T47D (cell line): ENCODE measurements around the gene KCNMA1.

ENCODE experiments used
- DNase-seq, 2 experiments: peaks; one replicate each; pipeline versions ENCODE4 v3.0.0 to v3.0.0-alpha.2; 2011 to 2012; ENCODE audit warnings: low read depth in 1 of 2, low spot score in 1 of 2
- JUND ChIP-seq: IDR thresholded peaks from 2 replicates; pipeline ENCODE4 v1.6.1; 2012; ENCODE audit warnings: low read depth
- in situ Hi-C: cut with HindIII; loops from 2 replicates; pipeline ENCODE4 v1.10.0; 2016; ENCODE audit warnings: low sequenced_read_pairs, low pct_unique_long_range_greater_than_20kb

The KCNMA1 gene

DNA sequence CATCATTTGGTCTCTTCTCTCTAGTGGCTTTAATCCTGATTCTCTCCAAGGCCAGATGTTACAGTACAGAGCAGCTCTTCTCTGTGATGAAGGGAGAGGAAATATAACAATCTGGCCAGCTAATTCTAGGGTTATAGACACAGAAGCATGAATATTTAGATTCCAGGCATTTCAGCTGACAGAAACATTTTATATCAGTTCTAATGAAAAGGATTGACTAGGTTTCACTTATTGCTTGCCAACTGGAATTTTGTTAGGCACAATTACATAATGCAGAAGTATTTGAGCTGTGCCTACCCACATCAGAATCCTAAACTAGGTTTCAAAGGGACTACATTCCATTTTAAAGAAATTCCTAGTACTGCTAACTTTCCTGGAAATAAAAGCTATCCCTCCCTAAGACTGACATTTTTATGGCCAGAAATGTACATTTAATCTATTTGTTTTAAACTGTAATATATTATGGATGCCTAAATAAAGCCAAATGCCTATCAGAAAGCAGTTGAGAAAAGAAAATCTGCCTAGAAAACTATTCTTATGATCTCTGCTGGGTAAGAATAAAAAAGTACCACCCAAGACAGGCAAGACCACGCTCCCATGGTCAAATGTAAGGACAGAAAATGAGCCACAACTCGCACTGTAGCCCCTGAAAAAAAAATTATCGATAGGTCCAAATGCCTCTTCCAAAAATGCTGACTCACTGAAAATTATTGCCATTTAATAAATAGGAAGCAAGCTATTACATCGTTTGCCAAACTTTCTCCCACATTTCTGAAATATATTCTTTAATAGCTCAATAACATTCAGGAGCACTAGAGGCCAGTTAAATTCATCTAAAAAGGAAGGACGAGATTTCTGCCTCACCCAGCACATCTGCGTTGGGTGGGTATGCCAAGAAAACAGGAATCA is 498.1 kb downstream of the KCNMA1 start:
- in situ Hi-C loops, result no loop called here
- no peak for DNase-seq
- no peak for TF ChIP-seq JUND

DNA sequence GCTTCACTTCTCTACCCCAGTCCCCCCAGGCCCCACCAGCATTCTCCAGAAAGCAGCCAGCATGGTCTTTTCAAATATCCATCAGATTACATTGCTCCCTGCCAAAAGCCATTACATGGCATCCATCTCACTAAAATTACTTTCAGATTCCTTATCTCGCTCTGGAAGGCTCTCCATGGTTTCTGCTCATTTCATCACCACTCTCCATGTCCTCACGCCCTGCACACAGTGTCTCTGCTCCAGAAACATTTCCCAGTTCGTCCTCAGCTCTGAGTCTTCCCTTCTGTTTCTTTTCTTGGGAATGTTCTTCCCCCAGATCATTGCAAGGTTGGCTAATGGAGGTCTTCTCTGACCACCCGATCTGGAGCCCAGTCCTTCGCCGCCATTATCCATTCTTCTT is 499.1 kb downstream of the KCNMA1 start:
- in situ Hi-C loops, result no loop called here
- DNase-seq, result no peak
- TF ChIP-seq JUND, result no peak

DNA sequence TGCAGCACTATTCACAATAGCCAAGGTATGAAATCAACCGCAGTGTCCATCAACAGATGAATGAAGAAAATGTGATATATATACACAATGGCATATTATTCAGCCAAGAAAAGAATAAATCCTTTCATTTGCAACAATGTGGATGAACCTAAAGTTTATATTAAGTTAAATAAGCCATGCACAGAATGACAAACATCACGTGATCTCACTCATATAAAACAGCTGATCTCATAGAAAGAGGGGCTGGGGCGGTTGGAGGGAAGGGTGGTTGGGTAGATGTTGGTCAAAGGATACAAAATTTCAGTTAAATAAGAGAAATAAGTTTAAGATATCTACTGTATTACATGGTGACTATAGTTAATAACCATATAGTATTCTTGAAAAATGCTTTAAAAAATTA is 502.1 kb downstream of the KCNMA1 start:
- in situ Hi-C loops, result no loop called here
- no peak for TF ChIP-seq JUND
- no peak for DNase-seq

DNA sequence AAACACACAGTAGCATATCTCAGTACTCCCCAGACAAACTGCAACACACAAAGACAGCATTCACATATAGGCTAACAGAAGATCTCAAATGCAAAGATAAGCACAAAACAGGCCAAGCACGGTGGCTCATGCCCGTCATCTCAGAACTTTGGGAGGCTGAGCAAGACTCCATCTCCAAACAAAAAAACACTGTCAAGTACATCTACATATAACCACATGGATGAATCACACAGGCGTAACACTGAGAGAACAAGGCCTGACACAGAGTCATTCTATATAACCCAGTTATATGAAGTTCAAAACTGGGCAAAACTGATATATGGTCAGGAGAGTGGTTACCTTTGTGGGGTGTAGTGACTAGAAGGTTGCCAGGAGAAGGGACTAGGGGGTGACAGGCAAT is 506.4 kb downstream of the KCNMA1 start:
- in situ Hi-C loops, result no loop called here
- no peak for DNase-seq
- TF ChIP-seq JUND, result no peak

DNA sequence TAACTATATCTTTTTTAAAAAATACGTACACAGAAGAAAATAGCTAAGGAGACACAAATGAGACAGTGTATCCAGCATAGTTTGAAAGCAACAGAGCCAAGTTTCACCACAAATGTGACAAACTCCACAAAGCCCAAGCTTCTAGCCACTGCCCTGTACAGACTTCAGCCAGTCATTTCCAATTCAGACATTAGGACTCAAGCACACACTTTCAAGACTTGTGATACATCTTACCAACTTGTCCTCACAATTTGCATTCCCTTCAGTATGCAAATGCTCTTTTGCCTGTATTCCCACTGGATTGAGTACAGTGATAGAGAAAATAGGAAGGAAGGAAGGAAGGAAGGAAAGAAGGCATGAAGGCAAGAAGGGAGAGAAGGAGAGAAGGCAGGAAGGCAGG is 510.4 kb downstream of the KCNMA1 start:
- in situ Hi-C loops, result no loop called here
- TF ChIP-seq JUND, result no peak
- no peak for DNase-seq

DNA sequence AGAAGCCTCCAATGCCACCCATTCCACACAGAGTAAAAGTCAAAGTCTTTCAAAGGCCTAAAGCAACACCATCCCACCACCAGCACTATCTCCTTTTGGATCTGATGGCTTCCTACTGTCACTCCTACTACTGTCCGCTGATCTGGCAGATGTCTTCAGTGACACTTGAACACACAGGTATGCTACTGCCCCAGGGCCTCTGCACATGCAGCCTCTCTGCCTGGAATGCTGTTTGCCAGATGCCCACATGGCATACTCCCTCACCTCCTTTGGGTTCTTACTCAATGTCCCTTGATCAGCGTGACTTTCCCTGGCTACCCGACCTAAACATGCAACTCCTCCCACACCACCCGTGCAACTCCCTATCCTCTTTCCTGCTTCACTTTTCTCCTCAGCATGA is 512.4 kb downstream of the KCNMA1 start:
- TF ChIP-seq JUND, result no peak
- in situ Hi-C loops, result no loop called here
- peak in 1 of 2 experiments; percentile 46 for DNase-seq

DNA sequence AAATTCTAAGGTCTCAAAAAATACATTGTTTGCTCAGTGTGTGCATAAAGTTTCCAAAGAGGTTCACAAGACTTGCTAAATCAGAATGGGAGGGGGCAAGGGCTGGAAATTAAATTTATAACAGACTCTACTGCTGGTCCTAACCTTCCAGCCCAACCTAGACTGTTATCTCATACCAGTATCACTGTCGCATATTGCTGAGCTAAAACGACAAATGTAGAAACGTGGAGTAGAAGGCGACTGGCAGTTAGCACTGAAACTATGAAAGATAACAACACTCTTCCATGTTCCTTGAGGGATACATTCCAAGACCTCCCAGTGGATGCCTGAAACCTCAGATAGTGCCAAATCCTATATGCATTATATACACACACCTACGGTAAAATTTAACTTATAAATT is 514.3 kb downstream of the KCNMA1 start:
- no peak for TF ChIP-seq JUND
- DNase-seq, result no peak
- in situ Hi-C loops, result no loop called here

DNA sequence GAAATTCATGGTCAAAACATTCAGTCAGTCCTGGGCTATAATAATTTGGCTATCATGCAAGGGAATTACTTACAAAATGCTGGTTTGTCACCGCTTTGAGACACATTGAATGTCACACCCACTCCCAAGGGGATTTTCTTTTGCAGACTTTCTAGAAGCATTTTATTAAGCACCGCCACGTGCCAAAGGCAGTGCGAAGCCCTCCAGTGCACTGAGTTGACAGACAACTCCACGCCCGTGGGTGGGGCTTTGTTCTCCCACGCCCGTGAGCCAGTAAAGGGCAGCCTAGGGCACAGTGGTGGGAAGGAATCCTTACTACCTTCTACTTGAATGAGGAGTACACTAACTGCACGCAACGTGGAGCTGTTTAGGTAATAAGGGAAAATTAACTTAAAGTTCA is 515.8 kb downstream of the KCNMA1 start:
- no peak for TF ChIP-seq JUND
- DNase-seq, result no peak
- in situ Hi-C loops, result no loop called here

DNA sequence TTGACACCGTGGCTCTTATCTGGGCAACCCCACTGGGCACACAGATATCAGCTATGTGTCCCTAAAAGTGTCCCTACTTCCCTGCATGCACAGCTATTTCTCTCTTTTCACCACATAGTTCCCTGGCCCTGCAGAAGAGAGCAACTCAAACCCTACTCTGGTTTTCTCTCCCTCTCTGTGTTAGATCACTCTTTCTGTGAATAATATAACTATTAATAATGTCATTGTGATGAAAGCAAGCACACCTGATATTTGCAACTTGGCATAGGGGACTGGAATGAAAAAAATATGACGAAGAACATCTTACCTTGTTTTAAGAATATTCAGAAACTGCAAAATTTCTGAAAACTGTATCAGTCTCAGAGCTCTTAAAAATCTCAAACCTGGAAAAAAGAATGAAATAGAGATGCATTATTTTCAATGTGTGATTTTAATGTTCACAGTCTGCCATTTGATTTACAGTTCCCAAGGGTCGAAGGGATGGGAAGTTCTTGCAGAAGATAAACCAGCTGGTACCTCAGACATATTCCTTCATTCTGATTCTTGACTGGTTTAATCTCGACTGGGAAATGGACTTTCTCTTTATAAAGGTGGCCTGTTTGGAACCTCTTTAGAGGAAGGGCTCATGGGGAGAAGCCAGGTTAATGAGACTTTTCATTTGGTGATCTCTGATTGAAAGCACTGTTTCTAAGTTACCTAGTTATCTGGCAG is 516.8 kb downstream of the KCNMA1 start:
- DNase-seq, result no peak
- TF ChIP-seq JUND, result no peak
- in situ Hi-C loops, result no loop called here

DNA sequence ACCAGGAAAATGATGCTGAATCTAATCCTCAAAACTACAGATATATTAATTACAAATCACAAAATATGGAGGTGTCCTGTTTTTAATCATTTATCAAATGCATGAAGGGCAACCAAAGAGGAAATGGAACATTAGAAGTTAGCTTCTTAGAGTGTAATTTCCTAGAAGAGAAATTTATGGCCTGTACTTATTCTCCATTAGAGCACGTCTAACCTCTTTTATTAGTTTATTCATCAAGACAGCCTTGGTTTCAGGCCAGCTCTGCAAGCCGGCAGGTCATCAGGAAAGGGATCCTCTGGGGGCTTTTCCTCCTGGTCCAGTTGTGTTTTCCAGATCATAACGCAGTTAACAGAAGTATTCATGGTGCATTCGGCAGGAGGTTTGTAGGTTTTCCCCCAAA is 517.6 kb downstream of the KCNMA1 start:
- in situ Hi-C loops, result no loop called here
- no peak for DNase-seq
- TF ChIP-seq JUND, result no peak

DNA sequence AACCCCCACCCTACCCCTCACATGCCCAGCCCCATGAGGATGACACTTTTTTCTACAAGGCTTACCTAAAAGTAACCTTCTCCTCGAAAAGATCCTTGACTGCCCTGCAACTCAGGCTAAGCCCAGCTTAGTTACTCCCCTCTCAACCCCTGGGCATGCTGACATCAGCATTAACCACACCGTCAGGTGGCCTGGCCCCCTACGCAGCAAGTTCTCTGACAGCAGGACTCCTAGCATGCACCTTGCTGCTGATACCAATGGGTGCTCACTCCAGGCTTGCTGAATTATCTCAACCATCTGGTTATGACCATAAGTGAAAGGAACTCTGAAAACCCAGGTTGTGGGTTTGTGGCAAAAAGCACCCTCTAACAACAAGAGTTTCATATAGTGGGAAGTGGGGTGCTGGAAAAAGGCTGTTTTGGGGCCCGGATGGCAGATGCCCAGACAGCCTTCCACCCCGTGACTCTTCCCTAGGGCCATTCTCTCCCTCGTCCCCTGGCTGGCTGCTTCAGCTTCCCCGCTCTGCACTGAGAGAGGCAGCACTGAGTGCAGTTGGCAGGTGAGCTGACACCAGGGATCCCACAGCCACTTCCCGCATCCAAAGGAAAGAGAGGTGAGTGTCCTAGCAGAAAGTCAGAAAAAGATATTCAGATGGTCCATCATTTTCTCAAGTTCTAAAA is 518.9 kb downstream of the KCNMA1 start:
- in situ Hi-C loops, result no loop called here
- TF ChIP-seq JUND, result no peak
- DNase-seq, result no peak

DNA sequence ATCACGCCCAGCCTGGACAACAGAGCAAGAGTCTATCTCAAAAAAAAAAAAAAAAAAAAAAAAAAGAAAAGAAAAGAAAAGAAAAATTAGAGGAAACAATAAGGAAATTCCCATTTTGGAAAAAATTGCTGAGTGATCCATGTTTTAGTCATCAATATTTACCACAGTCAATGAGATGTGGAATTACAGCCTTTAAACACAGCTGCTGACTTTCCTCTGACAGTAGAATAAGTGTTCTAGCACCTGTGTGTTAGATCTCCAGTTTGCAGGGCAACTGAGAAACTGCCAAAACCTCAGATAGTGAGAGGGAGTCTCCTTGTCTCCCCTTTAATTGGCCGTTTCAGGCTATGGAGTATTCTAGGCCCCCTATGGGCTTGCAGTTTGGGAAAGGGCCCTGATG is 520.1 kb downstream of the KCNMA1 start:
- DNase-seq, result no peak

DNA sequence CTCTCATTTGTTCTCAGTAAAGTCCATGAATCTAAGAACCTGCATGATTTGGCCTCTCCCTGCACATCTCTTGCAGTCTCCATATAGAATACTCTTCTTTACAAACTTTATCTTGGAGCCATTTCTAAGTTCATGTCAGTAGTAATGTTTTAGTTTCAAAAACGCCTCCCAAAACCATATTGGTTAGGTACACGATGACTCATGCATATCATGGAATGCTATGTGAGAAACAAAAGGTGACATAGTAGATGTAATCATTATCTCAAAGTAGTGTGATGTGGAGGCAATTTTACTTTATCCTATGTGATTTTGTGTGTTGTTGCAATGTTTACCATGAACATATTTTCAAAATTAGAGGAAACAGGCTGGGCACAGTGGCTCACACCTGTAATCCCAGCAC is 520.7 kb downstream of the KCNMA1 start:
- no peak for DNase-seq
- no peak for TF ChIP-seq JUND
- in situ Hi-C loops, result no loop called here

More for the DNA sequence above, 520.1 kb downstream of the KCNMA1 start:
- TF ChIP-seq JUND, result no peak
- in situ Hi-C loops, result no loop called here
